ENCODE results near the gene MEDAG.

Gene MEDAG

GRCh38 chr13:30972888-30973377, 66.9 kb downstream of the MEDAG start:
- DNase-seq (ENCODE audit: low spot score in 2 of 2): no peak
- in situ Hi-C loops (cut with MboI; ENCODE audit: low sequenced_read_pairs): no loop called here
- H3K4me3 ChIP-seq: no peak overlapping the region

GRCh38 chr13:30974350-30974749, 68.3 kb downstream of the MEDAG start:
- H3K36me3 ChIP-seq (replicated peaks): no peaks in the 10 kb centered on the region
- H3K27me3 ChIP-seq (ENCODE audit: low read depth): no peaks in the 10 kb centered on the region
- in situ Hi-C loops (cut with MboI; ENCODE audit: low sequenced_read_pairs): no loop called here
- H3K4me3 ChIP-seq: no peak overlapping the region
- H3K4me1 ChIP-seq: no peaks in the 10 kb centered on the region
- no peak for DNase-seq (ENCODE audit: low spot score in 2 of 2)
- H3K9me3 ChIP-seq: no peaks in the 10 kb centered on the region

More at GRCh38 chr13:30972888-30973377, 66.9 kb downstream of the MEDAG start:
- no peaks in the 10 kb centered on the region for H3K9me3 ChIP-seq
- no peaks in the 10 kb centered on the region for H3K36me3 ChIP-seq (replicated peaks)
- no peaks in the 10 kb centered on the region for H3K27me3 ChIP-seq (ENCODE audit: low read depth)
- no peaks in the 10 kb centered on the region for H3K4me1 ChIP-seq
